ENCODE data around the gene CTSC.

- TF ChIP-seq CTCF (IDR thresholded peaks at IDR 0.05) (no peak), POLR2A (IDR thresholded peaks at IDR 0.05) (no peak), POLR2AphosphoS5 (IDR thresholded peaks at IDR 0.05) (no peak), EP300 (IDR thresholded peaks at IDR 0.05) (no peak)
These were observed 71.4 kb downstream of the CTSC start for GRCh38 chr11:88266157-88266556.

All from gastroesophageal sphincter (tissue), 3 donors.